Caco-2 (cell line): ENCODE data around the gene BMP6. TPM values are rescaled to one million over a fixed set of nuclear protein-coding genes. Genes with fewer than 3 reads are reported as not detected.

Source experiments
- BruUV-seq: library from RNA; stranded (reverse); fragments of 400-500 nt; replicated peaks from 2 replicates; lab custom pipeline; 2021; lab: Mats Ljungman, UMichigan
- CTCF ChIA-PET: fragments of 300-600 bp; sonication (Branson Sonifier 250); formaldehyde crosslinking; loops from one replicate; lab custom pipeline; 2022; ENCODE audit warnings: antibody characterized with exemption; lab: Charles Lee
- POLR2A ChIA-PET: fragments of 300-600 bp; sonication (Branson Sonifier 250); formaldehyde crosslinking; loops from one replicate; lab custom pipeline; 2022; ENCODE audit warnings: antibody characterized with exemption; lab: Charles Lee
- DNase-seq, 2 experiments: peaks; one replicate each; pipeline versions ENCODE4 v3.0.0 to v3.0.0-alpha.2; 2020 to 2022
- H3K27me3 ChIP-seq: replicated peaks from 2 replicates; pipeline ENCODE4 v1.6.0; 2011; ENCODE audit warnings: low read length; ENCODE audit not compliant: control insufficient read depth, insufficient read depth
- H3K36me3 ChIP-seq: 2 replicates; pipeline ENCODE4 v1.5.1; 2011; ENCODE audit warnings: low read length; ENCODE audit not compliant: control insufficient read depth, insufficient read depth
- H3K4me1 ChIP-seq: fragments of 250-450 bp; sonication (Bioruptor Pico); 2 replicates; pipeline ENCODE4 v1.5.1; 2020; ENCODE audit warnings: mild to moderate bottlenecking
- H3K4me3 ChIP-seq: 2 replicates; pipeline ENCODE4 v1.5.1; 2011; ENCODE audit warnings: low read depth, mild to moderate bottlenecking, control low read depth, low read length
- H3K9me3 ChIP-seq: fragments of 250-450 bp; sonication (Bioruptor Pico); 2 replicates; pipeline ENCODE4 v1.5.1; 2020; ENCODE audit warnings: mild to moderate bottlenecking, moderate library complexity
- H3K27ac Mint-ChIP-seq: one replicate; pipeline ENCODE4 v1.8.0; 2022; ENCODE audit warnings: mixed read lengths; ENCODE audit not compliant: unreplicated experiment
- H3K27me3 Mint-ChIP-seq: one replicate; pipeline ENCODE4 v1.8.0; 2022; ENCODE audit warnings: mixed read lengths; ENCODE audit not compliant: insufficient read depth, unreplicated experiment
- H3K36me3 Mint-ChIP-seq: one replicate; pipeline ENCODE4 v1.8.0; 2022; ENCODE audit warnings: mild to moderate bottlenecking, mixed read lengths; ENCODE audit not compliant: insufficient read depth, unreplicated experiment
- H3K4me1 Mint-ChIP-seq: one replicate; pipeline ENCODE4 v1.8.0; 2022; ENCODE audit warnings: low read depth, mixed read lengths; ENCODE audit not compliant: unreplicated experiment
- H3K4me3 Mint-ChIP-seq: one replicate; pipeline ENCODE4 v1.8.0; 2022; ENCODE audit warnings: mild to moderate bottlenecking, moderate library complexity, mixed read lengths; ENCODE audit not compliant: unreplicated experiment
- H3K9me3 Mint-ChIP-seq: one replicate; pipeline ENCODE4 v1.8.0; 2022; ENCODE audit warnings: mixed read lengths; ENCODE audit not compliant: unreplicated experiment
- intact Hi-C: fragments of 100-400 bp; cut with micrococcal nuclease; formaldehyde crosslinking; loops from one replicate; pipeline ENCODE4 v1.10.0; 2022; ENCODE audit not compliant: unreplicated experiment
- total RNA-seq: library from RNA; stranded (reverse); gene quantifications from 2 replicates; pipeline ENCODE4 v1.2.3, GENCODE V29; 2022
- TF ChIP-seq, protein P1 (sequence below), 2 experiments: fragments of 200-600 bp in 1 of 2; IDR thresholded peaks; 1 replicate in 1 of 2; 2 replicates in 1 of 2; pipeline versions ENCODE4 v1.5.1 to v1.8.0; 2011 to 2022; ENCODE audit warnings: antibody characterized with exemption in 1 of 2, control low read depth in 1 of 2, inconsistent platforms in 1 of 2, low read depth in 1 of 2, low read length in 1 of 2, mild to moderate bottlenecking in 1 of 2, moderate library complexity in 1 of 2; ENCODE audit not compliant: insufficient read depth in 1 of 2, severe bottlenecking in 1 of 2, unreplicated experiment in 1 of 2

BMP6 gene
- total RNA-seq, 1 experiment from 2014 or later: 0.61 TPM

DNA sequence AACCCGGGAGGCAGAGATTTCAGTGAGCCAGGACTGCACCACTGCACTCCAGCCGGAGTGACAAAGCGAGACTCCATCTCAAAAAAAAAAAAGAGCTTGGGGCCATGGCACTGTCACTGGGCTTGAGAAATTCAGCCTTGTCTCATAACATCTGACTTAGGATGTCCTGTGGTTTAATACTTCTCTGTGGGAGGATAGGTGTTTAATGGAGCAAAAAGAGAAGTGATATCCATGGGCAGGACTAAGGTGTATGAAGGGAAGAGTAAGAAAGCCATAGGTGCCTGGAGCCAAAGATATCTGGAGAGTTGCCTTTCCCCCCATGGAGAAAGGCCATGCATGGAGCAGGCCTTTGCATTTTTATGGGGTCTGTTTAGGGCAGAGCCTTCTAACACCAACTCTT is 11.2 kb downstream of the BMP6 start:
- intact Hi-C loops: no loop called here
- BruUV-seq: no TSS peak
- H3K27me3 ChIP-seq: no peaks in the 10 kb centered on the region
- H3K9me3 Mint-ChIP-seq: no peaks in the 10 kb centered on the region
- no peak overlapping the region for H3K27ac Mint-ChIP-seq
- no peaks in the 10 kb centered on the region for H3K36me3 Mint-ChIP-seq
- TF ChIP-seq, protein P1, sequence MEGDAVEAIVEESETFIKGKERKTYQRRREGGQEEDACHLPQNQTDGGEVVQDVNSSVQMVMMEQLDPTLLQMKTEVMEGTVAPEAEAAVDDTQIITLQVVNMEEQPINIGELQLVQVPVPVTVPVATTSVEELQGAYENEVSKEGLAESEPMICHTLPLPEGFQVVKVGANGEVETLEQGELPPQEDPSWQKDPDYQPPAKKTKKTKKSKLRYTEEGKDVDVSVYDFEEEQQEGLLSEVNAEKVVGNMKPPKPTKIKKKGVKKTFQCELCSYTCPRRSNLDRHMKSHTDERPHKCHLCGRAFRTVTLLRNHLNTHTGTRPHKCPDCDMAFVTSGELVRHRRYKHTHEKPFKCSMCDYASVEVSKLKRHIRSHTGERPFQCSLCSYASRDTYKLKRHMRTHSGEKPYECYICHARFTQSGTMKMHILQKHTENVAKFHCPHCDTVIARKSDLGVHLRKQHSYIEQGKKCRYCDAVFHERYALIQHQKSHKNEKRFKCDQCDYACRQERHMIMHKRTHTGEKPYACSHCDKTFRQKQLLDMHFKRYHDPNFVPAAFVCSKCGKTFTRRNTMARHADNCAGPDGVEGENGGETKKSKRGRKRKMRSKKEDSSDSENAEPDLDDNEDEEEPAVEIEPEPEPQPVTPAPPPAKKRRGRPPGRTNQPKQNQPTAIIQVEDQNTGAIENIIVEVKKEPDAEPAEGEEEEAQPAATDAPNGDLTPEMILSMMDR (IDR thresholded peaks at IDR 0.05; ENCODE audit: insufficient read depth in 1 of 2, low read depth in 1 of 2, low read length in 1 of 2, severe bottlenecking in 1 of 2, unreplicated experiment in 1 of 2): no peak
- no peaks in the 10 kb centered on the region for H3K36me3 ChIP-seq
- no peaks in the 10 kb centered on the region for H3K4me1 ChIP-seq
- peaks cover 16% of the 10 kb centered on the region for H3K27me3 Mint-ChIP-seq
- no peak overlapping the region for H3K4me3 Mint-ChIP-seq
- CTCF ChIA-PET: interaction anchor here (0.6 kb wide), 1 partner anchor 239 kb away, joined by 3 read pairs; no protein-coding TSS in a partner anchor
- no peak for DNase-seq
- POLR2A ChIA-PET: no interaction called here
- H3K9me3 ChIP-seq: no peaks in the 10 kb centered on the region
- H3K4me1 Mint-ChIP-seq: no peaks in the 10 kb centered on the region
- H3K4me3 ChIP-seq: no peak overlapping the region

DNA sequence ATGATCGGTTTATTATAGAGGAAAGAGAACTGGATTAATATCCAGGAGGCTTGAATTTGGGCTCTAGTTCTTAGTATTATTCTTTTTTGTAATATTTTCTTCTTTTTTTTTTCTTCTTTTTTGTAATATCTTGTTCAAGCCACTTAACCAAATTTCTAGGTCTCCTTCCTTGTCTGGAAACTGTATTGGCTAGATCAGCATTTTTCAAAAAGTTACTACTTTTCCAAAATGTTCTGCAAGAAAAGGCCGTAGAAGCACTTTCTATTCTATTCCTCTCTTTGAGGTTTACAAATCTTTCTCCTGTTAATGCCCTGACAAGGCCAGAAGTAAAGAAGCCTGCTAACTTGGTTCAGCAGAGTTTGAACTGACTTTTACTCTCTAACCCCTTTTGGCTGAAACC is 12.0 kb downstream of the BMP6 start:
- TF ChIP-seq, protein P1 (IDR thresholded peaks at IDR 0.05; ENCODE audit: insufficient read depth in 1 of 2, low read depth in 1 of 2, low read length in 1 of 2, severe bottlenecking in 1 of 2, unreplicated experiment in 1 of 2): no peak
- intact Hi-C loops: no loop called here
- ChIA-PET POLR2A (no interaction called here), CTCF (no interaction called here)
- H3K4me3 Mint-ChIP-seq: no peak overlapping the region
- no peaks in the 10 kb centered on the region for H3K9me3 Mint-ChIP-seq
- no peaks in the 10 kb centered on the region for H3K4me1 Mint-ChIP-seq
- Histone ChIP-seq H3K27me3 (no peaks in the 10 kb centered on the region), H3K9me3 (no peaks in the 10 kb centered on the region), H3K4me1 (no peaks in the 10 kb centered on the region), H3K36me3 (no peaks in the 10 kb centered on the region), H3K4me3 (no peak overlapping the region)
- DNase-seq: no peak
- peaks cover 16% of the 10 kb centered on the region for H3K27me3 Mint-ChIP-seq
- no peak overlapping the region for H3K27ac Mint-ChIP-seq
- H3K36me3 Mint-ChIP-seq: no peaks in the 10 kb centered on the region
- BruUV-seq: no TSS peak

DNA sequence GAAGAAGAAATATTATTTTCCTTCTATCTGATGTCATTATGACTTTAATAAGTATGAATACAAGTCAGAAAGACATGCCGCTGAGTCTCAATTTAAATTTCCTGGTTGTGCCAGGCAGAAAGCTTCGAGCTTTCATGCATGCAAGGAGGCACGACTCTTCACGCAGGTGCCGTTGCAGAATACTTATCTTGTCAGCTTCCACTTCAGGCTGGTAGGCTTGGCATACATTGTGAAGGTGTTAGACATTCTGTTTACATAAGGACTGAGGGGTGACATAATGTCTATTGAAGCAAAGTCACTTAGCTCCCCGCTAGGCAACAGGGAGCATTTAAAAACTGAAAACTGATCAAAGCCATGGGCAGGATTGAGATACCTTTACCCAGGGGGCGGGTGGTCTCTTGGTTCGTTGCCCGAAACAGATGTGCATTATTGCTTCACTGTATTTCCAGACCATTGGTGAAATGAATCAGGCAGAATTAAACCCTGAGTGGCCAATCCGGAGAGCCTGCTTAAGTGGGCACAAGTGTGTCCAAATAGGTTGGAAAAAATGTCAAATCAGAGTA is 16.4 kb downstream of the BMP6 start:
- no peaks in the 10 kb centered on the region for H3K4me1 ChIP-seq
- H3K9me3 ChIP-seq: no peaks in the 10 kb centered on the region
- H3K9me3 Mint-ChIP-seq: no peaks in the 10 kb centered on the region
- TF ChIP-seq, protein P1 (IDR thresholded peaks at IDR 0.05; ENCODE audit: insufficient read depth in 1 of 2, low read depth in 1 of 2, low read length in 1 of 2, severe bottlenecking in 1 of 2, unreplicated experiment in 1 of 2): no peak
- no peaks in the 10 kb centered on the region for H3K36me3 ChIP-seq
- H3K4me3 Mint-ChIP-seq: no peak overlapping the region
- H3K27me3 ChIP-seq: 0 out of 2 replicates have a peak, but pooled peaks cover 1% of the 10 kb centered on the region
- ChIA-PET POLR2A (no interaction called here), CTCF (no interaction called here)
- BruUV-seq: no TSS peak
- no peaks in the 10 kb centered on the region for H3K36me3 Mint-ChIP-seq
- H3K27me3 Mint-ChIP-seq: peaks cover 20% of the 10 kb centered on the region
- no peaks in the 10 kb centered on the region for H3K4me1 Mint-ChIP-seq
- intact Hi-C loops: no loop called here
- DNase-seq: no peak
- H3K27ac Mint-ChIP-seq: no peak overlapping the region
- no peak overlapping the region for H3K4me3 ChIP-seq
